Diencephalon (tissue), 1 donor: Measurements from ENCODE around the gene TULP3. TPM values are rescaled to one million over a fixed set of nuclear protein-coding genes. Genes with fewer than 3 reads are reported as not detected.

Experiments used
- small RNA-seq: library from RNA; depleted of rRNA; stranded (forward); fragments of <200 nt; gene quantifications from one replicate; pipeline ENCODE3, GENCODE V24; 2014
- total RNA-seq: library from RNA; depleted of rRNA; stranded (reverse); fragments of >200 nt; gene quantifications from one replicate; pipeline ENCODE4 v1.2.3, GENCODE V29; 2014

Gene TULP3
- 13.4 TPM for total RNA-seq

DNA sequence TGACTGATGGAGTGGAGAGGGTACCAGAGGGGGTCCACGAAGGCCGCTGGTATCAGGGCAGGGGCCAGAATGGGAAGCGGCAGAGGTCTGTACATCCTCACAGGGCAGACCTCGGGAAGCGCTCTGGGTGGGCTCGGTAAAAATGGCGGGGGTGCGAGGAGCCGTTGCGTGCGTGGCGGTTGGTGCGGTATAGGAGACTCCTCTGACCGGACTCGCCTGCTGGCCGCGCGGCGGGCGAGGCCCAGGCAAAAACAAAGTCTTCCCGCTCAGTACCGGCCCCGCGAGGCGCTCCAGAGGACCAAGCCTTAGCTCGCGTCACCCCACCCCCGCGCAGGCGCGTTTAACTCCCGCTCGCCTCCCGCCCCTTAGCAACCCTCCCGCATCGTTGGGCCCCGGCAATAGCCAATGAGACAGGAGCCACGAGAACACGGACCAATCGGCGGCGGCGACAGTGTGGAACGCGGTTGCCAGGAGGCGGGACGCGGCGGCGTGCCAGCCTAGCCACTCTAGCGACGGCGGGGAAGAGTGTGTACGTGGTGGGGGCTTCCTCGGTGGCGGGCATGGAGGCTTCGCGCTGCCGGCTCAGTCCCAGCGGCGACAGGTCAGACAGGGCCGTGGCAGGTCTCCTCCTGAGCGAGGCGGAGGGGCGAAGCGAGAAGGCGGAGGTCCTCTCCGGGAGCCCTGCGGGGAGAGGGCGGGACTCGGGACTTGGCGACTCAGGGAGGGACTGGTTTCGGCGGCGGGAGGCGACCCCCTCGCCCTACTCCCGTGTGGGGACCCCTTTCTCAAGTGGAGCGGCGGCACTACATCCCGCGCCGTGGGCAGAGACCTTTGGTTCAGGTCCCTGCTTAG, at the start of gene TULP3:
Gene TULP3 (plus strand): TSS at position 504 of the 852 bp plus-strand sequence. CDS start 57 bp downstream, at position 561.

DNA sequence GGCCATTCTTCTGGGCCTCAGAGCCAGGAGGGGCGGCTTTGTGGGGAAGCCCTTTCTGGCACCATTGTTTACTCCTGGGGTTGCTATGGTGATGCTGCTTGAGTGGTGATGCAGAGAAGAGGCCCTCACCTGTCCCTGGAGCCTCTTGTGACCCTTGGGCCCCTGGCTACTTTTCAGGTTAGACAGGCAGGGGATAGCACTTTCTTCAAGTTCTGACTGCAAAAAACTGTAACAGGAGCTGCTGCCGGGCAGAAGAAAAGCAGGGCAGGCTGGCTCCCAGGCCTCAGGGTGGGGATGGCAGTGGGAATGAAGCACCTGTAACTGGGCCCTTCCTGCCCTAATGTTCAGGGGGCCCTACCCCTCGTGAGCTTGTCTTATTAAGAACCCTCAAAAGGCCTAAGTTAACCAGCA, 33.7 kb upstream of the TULP3 start, which contains the start of gene TEX52:
Gene TEX52 (minus strand): TSS at position 19 of the 411 bp plus-strand sequence. CDS start 13 bp downstream, at position 6.

DNA sequence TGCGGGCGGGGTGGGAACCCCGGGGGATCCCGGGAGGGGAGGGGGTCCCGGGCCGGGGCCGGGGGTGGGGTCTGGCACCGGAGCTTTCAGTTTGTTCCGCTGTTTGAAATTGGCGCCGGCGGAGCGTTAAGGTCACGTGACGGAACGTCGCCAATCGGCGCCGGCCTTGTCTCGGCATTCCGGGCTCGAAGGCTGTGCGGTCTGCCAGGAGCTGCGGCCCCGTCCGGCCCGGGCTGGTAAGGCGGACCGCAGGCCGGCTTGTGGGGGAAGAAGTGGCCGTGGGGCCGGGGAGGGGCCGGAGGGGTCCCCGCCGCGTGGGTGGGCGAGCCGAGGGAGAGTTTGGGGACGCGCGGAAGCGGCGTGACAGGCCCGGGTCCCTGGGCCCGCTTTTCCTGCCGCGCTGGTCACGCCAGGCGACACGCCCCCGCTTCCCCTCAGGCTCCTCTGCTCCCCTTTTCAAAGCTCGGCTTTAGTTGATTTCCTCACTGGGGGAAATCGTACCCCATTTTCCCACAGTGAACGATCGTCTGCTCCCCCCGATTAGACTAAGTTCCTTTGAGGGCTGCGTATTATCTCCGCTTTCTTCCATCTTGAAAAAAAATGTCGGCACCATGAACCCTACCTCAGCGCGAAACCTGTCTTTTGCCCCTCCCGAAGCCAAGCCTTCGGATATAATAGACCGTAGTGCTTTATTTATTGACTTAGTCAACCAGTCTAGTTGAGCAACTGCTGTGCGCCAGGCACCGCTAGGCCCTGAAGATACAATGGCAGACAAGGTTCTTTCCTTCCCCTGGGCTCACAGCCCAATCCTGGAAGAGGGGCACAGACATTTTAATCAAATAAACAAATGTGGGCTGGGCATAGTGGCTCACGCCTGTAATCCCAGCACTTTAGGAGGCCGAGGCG, 13.4 kb upstream of the TULP3 start, which contains the start of the genes FOXM1 and RHNO1:
Gene FOXM1 (minus strand): TSS at position 128 of the 906 bp plus-strand sequence. CDS start 2,696 bp downstream, outside the sequence.
Gene RHNO1 (plus strand): TSS at position 177 of the 906 bp plus-strand sequence. CDS start 8,144 bp downstream, outside the sequence.

GRCh38 chr12:2959192-2959504, 68.5 kb downstream of the TULP3 start, which contains the start of gene TEAD4:
Gene TEAD4, plus strand, starts transcription at chr12:2959397.

Small RNA genes lying within 50 kb of the gene (small RNA-seq; reads per million reads assigned to genes)
- not detected for gene RNU6-1315P

Other genes with a start within 250 kb of the TULP3 start
- gene FKBP4, start 95.9 kb upstream of the TULP3 start, total RNA-seq = 53.1 TPM
- 14.5 TPM for gene ITFG2, start 78.2 kb upstream of the TULP3 start, total RNA-seq
- 0.23 TPM for gene NRIP2, start 55.9 kb upstream of the TULP3 start, total RNA-seq
- not detected for gene TEX52, start 33.9 kb upstream of the TULP3 start, total RNA-seq
- gene FOXM1, start 13.7 kb upstream of the TULP3 start, total RNA-seq = 2.5 TPM
- gene RHNO1, start 13.7 kb upstream of the TULP3 start, total RNA-seq = 51.9 TPM
- 0.92 TPM for gene TEAD4, start 68.5 kb downstream of the TULP3 start, total RNA-seq
- gene TSPAN9, start 186.5 kb downstream of the TULP3 start, total RNA-seq = 42.9 TPM